Measurements from ENCODE around the gene RRBP1. TPM values are rescaled to one million over a fixed set of nuclear protein-coding genes. Genes with fewer than 3 reads are reported as not detected.
A peak's percentile ranks its signal among the peaks of the same experiment; 100 is the strongest.

The RRBP1 gene
- total RNA-seq, 1 donor from 2014 or later: 86.8 TPM

DNA sequence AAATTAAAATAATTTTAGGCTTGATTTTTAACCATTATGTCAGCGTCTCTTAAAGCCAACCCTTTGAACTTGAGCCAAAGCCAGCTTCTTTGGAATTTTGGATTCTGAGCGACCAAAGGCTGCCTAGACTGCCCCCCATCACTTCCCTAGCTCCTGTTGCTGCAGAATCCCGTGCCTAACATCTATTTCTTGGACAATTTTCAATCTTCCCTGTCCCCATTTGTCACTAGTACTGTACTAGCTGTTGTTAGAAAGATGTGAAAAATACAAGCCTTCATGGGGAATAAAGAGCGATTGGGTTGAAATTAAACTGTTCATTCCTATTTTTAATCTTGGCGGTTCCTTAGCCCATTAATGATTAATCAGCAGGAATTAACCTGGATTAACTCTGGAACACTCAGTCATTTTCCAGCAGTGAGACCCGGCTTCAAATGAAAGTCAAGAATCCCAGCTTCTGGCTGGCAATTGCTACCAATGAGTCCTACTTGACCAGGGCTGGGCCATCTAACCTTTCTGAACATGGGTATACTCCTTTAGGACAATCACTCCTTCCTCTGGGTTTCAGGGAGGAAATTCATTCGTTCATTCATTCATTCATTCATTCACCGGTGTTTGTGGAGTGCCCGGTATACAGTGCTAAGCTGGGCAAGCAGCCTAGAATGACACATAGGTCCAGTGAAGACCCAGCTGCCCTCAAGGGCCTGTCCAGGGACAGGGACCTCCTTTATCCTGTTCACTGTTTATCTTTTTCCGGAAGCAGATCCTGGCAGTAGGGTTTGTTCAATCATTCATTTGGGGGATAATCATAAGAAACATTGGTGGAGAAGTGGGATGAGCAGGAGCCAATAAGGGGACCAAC is 1.4 kb upstream of the RRBP1 start:
- DNase-seq (ENCODE audit: low read depth): no peak

DNA sequence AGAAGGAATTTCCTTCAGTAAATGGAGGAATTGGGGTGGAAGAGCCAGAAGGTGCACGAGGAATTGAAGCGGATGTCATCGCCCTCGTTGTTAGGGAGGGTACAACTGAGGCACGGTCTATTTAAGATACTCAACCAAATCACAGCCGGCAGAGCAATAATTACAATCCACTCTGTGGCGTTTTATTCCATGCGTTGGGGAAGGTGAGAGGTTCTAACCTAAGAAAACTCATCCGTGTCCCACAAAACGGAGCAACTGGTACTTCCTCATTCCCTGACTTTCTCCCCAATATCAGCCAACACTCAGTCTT is 802 bp upstream of the RRBP1 start:
- DNase-seq (ENCODE audit: low read depth): no peak

DNA sequence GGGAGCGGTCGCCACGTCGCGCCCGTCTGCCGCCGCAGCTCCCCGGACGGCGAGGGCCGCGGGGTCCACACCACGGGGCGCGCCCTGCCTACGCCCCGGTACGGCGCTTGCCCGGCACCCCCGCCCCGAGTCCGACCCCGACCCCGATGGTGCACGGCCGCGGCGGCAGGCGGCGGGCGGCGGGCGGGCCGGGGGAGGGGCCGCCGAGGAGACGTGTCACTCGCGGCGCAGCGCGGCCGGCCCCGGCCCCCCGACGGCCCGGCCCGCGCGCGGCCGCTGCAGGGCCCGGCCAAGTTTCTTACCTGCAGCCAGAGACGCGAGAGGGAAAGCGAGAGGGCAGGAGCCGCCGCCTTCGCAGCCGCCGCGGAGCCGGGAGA is 328 bp downstream of the RRBP1 start:
- no peak for DNase-seq (ENCODE audit: low read depth)

DNA sequence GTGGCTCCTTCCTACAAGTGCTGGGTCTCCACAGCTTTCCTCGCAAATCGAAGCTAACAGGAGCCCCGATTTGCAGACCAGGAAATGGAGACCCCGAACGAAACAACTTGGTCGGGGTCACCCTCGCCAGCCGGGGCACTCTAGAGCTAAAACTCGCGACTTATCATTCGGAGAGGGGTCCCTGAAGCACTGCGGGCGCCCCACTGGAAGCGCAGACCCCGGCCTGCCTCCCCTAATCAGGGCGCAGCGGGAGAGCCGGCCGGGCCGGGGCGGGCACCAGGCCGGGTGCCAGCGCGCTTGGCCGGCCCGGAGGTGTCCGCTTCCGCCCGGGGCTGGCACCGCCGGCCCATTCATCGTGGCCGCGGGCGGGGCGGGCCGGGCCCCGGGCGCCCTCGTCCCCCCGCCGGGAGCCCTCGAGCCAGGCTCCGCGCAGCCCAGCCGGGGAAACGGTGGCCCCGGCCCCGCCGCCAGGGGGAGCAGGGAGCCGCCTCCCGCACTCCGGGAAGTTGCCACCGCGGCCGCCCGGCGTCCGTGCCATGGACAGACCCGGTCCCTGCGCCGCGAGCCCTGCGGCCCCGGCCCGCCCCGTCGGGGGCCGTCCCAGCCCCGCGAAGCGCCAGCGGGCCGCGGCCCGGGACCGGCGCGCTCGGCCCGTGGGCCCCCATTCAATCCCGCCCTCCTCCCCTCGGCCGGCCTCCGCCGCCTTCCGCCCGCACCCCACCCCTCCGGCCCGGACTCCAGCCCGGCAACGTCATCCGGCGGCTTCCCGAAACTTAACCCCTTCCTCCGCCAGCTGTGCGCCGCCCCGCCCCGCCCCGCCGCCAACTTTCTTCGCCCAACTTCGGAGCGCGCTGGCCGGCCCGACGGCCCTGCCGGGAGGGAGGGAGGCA is 961 bp downstream of the RRBP1 start:
- DNase-seq (ENCODE audit: low read depth): peak; percentile 81

DNA sequence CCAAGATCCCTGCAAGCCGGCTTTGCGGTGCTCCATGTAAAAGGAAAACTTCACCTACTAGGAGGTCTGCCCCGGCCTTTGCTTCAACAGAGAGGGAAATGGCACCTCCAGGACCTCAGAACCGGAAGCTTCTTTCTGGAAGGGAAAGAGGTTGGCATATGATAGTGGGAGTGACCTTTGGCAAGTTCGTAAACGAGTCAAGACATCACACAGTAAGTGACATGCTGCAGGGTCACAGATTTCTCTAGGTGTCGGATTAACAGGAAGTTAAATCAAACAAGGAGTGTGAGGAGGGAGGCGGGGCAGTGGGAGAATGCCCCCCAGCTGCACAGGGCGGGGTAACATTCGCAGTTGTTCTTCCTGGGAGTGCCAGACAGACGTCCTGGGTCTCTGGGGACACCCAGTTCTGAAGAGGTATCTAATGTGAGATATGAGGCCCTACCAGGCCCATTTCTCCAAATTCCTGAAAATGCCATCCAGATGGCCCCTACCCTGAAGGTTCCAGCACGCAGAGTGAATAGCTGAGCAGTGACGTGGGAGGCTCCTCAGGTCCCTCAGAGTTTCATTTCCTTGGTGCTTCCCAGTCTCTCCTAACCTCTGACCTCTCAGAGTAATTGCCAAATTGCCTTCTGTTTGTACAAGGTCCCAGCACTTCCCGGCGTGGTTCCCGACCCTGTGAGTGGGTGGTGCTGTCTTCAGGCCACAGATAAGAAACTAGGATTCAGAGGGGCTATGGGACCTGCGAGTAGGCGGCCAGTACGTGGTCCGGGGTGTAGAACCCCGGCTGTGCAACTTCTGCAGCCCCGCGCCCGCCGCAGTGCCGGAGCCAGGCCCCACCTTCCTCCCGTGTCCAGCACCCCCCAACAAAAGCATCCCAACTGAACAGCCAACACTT is 1.9 kb downstream of the RRBP1 start:
- peak; percentile 81 for DNase-seq (ENCODE audit: low read depth)

DNA sequence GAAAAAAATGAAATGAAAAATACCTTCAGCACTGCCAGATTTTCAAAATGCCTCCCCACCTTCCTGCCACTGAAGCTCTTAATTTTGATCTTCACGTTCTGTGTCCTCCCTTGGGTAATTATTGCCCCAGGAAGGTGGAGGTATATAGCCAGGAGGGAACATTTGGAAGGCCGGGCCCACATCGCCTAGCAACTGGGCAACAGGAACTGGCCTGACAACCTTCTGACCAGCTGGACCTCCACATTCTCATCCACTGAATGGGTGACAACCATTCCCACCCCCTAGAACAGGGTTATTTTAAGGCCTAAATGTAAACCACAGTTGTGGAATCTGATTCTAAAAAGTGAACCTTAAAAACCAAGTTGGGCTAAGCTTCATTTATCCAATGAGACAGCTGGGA is 3.2 kb downstream of the RRBP1 start:
- no peak for DNase-seq (ENCODE audit: low read depth)

DNA sequence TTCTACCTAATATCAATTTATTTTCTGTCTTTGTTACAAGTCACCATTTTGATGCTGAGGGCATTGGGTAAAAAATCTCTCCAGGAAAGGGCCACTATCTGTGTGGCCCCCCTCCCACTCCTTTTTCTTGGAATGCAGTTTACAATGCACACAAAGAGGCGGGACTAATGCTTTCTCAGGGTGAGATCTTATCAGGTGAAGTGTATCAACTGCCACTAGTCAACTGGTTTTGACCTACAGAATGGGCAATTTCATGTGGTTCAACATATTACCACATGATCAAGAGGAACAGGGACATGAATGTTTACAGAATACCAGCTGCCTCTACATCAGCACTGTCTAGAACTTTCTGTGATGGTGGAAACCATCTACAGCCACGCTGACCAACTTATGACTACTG is 3.7 kb downstream of the RRBP1 start:
- DNase-seq (ENCODE audit: low read depth): no peak

DNA sequence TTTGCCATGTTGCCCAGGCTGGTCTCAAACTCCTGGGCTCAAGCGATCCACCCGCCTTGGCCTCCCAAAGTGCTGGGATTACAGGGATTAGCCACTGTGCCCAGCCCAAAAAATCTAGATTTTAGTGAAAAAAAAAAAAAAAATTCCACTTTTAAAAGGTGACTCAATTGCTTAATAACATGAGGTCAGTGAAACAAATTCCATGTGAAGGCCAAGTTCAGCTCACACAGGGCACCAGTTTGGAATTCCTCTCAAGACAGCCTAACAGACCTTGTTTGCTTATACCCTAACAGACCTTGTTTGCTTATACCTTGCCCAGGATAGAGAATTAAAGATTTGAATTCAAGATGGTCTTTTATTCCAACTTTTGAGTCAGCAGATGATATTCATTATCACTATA is 5.1 kb downstream of the RRBP1 start:
- no peak for DNase-seq (ENCODE audit: low read depth)

DNA sequence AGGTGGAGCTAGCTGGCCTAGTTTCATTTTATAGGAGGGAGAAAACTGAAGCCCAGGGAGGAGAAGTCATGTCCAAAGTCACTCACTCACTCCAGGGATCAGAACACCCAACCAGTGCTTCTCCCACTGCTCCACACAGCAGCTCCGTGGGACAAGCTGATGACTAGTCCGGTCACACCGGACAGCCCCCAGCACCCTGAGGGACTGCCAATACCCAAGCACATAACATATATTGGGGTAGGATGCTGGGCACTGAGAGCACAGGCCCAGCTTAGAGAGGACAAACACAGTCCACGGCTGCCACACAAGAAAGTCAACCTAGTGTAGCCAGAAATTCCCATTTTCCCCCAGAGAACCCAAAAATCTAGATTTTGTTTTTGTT is 5.7 kb downstream of the RRBP1 start:
- DNase-seq (ENCODE audit: low read depth): no peak

DNA sequence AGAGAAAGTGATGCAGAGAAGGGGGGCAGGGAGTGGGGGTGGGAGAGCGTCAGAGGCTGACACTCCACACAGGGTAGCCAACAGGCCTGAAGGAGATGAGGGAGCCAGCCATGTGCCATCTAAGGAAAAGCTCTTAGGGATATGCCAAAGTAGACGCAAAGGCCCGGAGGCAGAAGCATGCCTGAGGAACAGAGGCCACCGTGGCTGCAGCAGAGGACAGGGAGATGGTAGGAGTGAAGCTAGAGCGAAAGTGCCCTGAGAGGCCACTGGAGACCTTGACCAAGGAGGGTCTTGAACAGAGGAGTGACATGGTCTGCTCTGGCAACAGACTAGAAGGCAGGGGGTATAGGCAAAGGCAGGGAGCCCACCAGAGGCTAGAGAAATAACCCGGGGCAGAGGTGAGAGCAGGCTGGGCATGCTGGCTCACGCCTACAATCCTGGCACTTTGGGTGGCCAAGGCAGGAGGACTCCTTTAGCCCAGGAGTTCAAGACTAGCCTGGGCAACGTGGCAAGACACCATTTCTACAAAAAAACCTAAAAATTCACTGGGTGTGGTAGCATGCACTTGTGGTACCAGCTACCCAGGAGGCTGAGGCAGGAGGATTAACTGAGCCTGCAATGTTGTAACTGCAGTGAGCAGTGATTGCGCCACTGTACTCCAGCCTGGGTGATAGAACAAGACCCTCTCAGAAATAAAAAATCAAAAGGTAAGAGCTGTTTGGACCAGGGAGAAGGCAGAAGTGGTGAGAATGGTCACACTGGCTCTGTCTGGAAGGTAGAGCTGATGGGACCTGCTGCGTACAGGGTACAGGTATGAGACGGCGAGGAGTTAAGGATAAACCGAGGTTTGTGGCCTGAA is 6.3 kb downstream of the RRBP1 start:
- DNase-seq (ENCODE audit: low read depth): no peak

DNA sequence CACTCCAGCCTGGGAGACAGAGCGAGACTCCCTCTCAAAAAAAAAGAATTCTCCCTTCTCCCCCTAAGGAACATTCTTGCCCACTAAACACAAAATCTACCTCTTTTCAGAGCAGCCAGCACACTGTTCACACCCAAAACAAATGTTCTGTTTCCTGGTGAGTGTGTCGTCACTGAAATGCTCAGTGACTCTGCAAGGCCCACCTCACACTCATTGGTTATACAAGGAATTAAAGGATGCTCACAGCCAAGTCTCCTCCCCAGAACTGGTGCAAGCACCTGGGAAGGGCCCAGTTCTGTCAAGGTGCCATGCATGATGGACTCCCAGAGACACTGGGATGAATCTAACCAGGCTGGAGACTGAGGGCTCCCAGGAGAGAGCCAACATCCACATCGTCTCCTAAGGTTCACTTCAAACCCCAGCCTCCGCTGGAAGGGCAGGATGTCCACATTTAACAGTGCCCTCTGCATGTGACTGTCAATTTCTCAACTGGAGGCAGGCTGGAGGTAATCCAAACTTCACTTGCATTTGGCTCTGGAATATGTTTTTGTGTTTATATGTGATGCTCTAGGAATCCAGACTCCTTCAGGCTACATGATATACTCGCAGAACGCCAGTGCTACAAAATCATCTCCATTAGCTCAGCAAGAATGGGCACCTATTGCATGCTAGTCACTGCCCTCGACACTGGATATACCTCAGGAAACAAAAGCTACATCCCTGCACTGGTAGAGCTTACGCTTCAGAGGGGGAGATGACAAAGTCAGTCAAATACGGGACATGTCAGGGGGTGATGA is 7.1 kb downstream of the RRBP1 start:
- no peak for DNase-seq (ENCODE audit: low read depth)

DNA sequence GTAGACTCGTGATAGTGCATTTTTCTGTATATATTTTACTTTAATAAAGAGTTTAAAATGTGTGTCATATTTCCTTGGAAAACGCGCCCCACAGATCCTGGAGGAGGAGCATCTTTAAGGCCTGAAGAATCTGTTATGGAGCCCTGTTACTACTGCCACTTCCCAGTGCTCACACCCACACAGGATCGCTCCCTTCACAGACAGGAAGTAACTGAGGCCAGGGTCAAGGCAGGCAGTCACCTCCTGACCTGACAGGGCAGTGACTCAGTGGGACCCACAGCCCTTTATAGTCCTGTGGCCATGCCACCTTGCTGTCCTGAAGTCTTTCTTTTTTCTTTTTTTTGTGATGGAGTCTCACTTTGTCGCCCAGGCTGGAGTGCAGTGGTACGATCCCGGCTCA is 9.0 kb downstream of the RRBP1 start:
- no peak for DNase-seq (ENCODE audit: low read depth)

DNA sequence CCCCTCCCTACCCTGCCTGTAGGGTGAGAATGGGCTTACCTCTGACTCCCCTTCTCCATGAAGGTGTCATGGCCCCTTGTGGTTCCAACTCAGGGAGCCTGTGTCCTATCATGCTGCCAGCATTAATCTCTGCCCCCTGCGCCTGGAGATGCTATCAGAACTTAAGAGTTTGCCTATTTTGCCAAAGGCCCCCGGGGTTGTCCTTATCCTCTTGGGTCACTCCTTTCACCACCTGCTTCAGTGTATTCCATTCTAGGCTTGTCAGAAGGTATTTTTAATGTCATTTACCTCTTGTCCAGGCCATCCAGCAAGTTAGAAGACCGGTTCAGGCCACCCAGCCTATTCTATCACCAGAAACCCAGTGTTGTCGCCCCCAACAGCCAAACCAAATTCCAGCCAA is 10.5 kb downstream of the RRBP1 start:
- DNase-seq (ENCODE audit: low read depth): no peak

DNA sequence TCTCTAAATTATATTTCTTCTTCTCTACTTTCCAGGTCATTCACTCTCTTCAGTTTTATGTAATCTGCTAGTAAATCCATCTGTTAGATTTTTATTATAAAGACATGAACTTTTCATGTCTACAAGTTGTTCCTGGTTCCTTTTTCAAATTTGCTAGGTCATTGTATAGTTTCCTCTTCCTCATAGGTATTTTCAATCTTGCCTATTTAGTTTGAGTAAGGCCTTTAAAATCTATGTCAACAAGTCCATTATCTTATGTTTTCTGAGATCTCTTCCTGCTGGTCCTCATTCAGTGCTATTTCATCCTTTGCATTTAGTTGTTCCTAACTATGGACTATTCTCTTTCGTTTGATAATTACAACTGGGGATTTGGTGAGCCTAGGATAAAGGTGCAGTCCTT is 11.0 kb downstream of the RRBP1 start:
- DNase-seq (ENCODE audit: low read depth): no peak

DNA sequence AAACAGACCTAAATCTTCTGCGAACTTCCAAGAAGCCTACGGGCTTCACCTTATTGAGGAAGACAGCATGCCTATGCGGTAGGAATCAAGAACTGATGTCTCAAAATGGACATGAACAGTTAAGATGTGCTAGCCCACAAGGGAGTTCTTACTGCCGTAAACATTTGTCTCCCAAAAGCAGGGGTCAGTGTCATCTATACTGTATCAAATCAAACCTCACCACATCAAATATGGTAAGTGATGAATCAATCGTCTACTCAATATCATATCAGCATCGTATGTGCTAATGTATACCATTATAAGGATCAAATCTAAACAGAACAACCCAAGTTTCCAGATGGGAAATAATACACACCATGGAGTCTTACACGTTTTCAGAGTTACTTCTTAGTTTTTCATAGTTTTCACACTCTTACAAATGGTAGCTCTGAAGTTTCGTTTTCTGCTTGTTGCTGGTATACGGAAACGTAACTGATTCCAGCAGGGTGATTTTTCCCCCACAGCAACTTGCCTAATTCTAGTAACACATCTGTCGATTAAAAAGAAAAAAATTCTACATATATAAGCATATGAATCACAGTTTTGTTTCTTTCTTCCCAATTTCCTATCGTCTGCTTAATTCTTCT is 12.6 kb downstream of the RRBP1 start:
- DNase-seq (ENCODE audit: low read depth): no peak

DNA sequence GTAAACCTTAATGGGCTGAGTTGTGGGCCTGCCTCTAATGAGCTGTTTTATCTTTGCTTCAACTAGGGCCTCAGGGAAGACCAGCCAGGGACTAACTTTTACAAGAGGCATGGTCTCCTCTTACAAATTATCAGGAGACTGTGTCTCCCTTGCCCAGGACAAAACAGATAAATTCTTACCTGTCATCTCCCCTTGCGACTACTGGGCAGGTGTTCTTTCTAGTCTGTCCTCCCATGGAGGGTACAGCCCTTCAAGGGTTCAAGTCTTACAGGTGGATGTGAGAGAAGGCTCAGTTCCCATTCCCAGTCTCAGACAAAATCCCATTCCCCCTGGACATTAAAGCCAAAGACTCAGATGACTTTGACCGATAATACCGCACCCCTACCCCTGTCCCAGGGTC is 13.6 kb downstream of the RRBP1 start:
- no peak for DNase-seq (ENCODE audit: low read depth)

DNA sequence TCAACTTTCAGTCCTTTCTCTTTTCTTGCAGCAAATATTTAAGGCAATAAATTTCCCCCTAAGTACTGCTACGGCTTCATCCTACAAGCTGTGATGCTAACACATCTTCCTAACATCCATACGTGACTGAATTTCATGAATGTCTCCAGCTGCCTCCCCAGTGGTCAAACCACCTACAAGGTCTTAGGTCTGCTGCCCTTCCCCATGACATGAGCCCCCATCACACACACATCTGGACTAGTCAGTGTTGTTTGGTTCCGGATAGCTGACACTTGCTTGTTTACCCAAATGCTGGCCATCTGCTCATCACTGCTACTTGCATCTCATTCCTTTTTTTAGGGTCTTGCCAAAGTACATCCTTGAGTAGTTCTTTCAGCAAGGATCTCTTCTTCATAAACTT is 14.6 kb downstream of the RRBP1 start:
- no peak for DNase-seq (ENCODE audit: low read depth)

DNA sequence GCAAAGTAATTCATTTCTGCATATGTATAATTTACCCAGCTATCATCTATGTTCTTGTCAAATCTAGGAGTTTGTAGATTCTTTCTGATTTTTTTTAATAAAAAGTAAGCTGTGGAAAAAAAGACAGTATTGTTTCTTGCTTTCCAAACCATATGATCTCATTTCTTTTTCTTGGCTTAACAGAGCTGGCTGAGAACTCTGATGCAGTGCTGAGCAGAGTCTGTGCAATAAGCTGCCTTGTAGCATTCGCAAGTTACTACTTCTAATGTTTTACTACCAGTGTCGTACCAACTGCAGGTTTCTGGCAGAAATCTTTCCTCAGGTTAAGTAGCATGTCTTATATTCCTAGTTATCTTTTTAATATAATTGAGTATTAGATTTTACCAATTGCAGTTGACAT is 15.6 kb downstream of the RRBP1 start:
- DNase-seq (ENCODE audit: low read depth): no peak

DNA sequence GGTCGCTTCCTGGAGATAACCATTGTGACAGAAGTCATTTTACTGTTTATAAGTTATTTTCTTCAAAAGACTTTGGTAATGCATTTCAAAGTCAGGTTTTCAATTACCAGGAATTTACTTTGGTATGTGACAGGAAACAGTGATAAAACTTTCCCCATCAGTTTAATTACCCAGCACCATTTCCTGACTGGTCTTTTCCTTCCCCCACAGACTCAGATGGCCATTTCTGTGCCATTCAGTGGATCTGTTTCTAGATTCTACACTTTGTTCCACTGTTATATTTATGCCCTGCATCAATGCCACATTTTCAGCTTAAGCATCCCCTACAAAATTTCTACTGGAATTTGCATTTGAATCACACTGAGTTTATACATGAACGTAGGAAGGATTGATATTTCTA is 16.3 kb downstream of the RRBP1 start:
- no peak for DNase-seq (ENCODE audit: low read depth)
